Endothelial cell of umbilical vein (primary cell): Measurements from ENCODE around the gene NHSL2.

Experiments
- CTCF ChIP-seq, 2 donors: IDR thresholded peaks; 1 replicate in 1 of 2; 2 replicates in 1 of 2; pipeline ENCODE4 v1.5.1; 2011; ENCODE audit warnings: low read length in 2 of 2, mild to moderate bottlenecking in 2 of 2, moderate library complexity in 2 of 2, control low read depth in 1 of 2, inconsistent platforms in 1 of 2, low read depth in 1 of 2; ENCODE audit not compliant: insufficient read depth in 1 of 2; ENCODE audit errors: extremely low read depth in 1 of 2
- EZH2 ChIP-seq: IDR thresholded peaks from 2 replicates; pipeline ENCODE4 v1.6.1; 2012; ENCODE audit warnings: borderline replicate concordance, low read depth, mild to moderate bottlenecking, moderate library complexity, low read length, inconsistent platforms; ENCODE audit not compliant: severe bottlenecking
- FOS ChIP-seq: IDR thresholded peaks from 2 replicates; pipeline ENCODE4 v1.6.1; 2011; ENCODE audit warnings: mild to moderate bottlenecking, low read length, moderate library complexity, borderline replicate concordance; ENCODE audit not compliant: insufficient read depth
- MAX ChIP-seq: IDR thresholded peaks from 2 replicates; pipeline ENCODE4 v1.6.1; 2011; ENCODE audit not compliant: insufficient read depth, insufficient read length
- POLR2A ChIP-seq: IDR thresholded peaks from 2 replicates; pipeline ENCODE4 v1.6.1; 2012; ENCODE audit warnings: low read depth, mild to moderate bottlenecking, control low read depth, low read length
- POLR2AphosphoS5 ChIP-seq: IDR thresholded peaks from 2 replicates; pipeline ENCODE4 v1.6.1; 2012; ENCODE audit warnings: low read depth, mild to moderate bottlenecking, control low read depth, low read length, moderate library complexity; ENCODE audit not compliant: insufficient read depth

GRCh38 chrX:72159769-72160168 is 249.1 kb downstream of the NHSL2 start:
- no peak for TF ChIP-seq CTCF (IDR thresholded peaks at IDR 0.05; ENCODE audit: extremely low read depth in 1 of 2, insufficient read depth in 1 of 2, low read depth in 1 of 2, low read length in 2 of 2)
- no peak for TF ChIP-seq POLR2A
- no peak for TF ChIP-seq POLR2AphosphoS5
- TF ChIP-seq EZH2 = no peak
- TF ChIP-seq MAX = no peak
- no peak for TF ChIP-seq FOS
